Ishikawa (cell line): ENCODE results near the gene SKIDA1.

Source experiments
- CREB1 ChIP-seq: IDR thresholded peaks from 2 replicates; pipeline ENCODE4 v1.6.1; 2012; ENCODE audit warnings: low read depth
- EP300 ChIP-seq: IDR thresholded peaks from 2 replicates; pipeline ENCODE4 v1.6.1; 2012; ENCODE audit warnings: borderline replicate concordance
- RAD21 ChIP-seq: IDR thresholded peaks from 2 replicates; pipeline ENCODE4 v1.6.1; 2012; ENCODE audit warnings: low read depth
- USF1 ChIP-seq: IDR thresholded peaks from 2 replicates; pipeline ENCODE4 v1.6.1; 2012

- TF ChIP-seq CREB1 (no peak), RAD21 (no peak), EP300 (no peak), USF1 (no peak)
Observed at GRCh38 chr10:21524526-21525366, 736 bp downstream of the SKIDA1 start.
